HG02970 (cell line): ENCODE results near the gene RFTN2.
"Not testable (repeated sequence)": the region's sequence is repeated elsewhere in the genome, so short reads cannot be mapped to it uniquely, and the experiment has no call there.

Experiments used
- ATAC-seq: cut with Tn5 transposase; IDR thresholded peaks from one replicate; pipeline ENCODE4 v1.9.1; 2021; ENCODE audit warnings: mild to moderate bottlenecking, moderate library complexity, moderate number of reproducible peaks; ENCODE audit not compliant: unreplicated experiment, low FRiP score

The RFTN2 gene

GRCh38 chr2:197675711-197676188 is 363 bp upstream of the RFTN2 start:
- ATAC-seq, result no peak

GRCh38 chr2:197674591-197674990 is 796 bp downstream of the RFTN2 start:
- ATAC-seq, result no peak

- no peak for ATAC-seq
Measured at GRCh38 chr2:197674060-197674459, 1.3 kb downstream of the RFTN2 start.

GRCh38 chr2:197673606-197674005 is 1.8 kb downstream of the RFTN2 start:
- no peak for ATAC-seq

GRCh38 chr2:197673106-197673505 is 2.3 kb downstream of the RFTN2 start:
- ATAC-seq, result no peak

GRCh38 chr2:197672371-197672893 is 3.0 kb downstream of the RFTN2 start:
- no peak for ATAC-seq

- no peak for ATAC-seq
Measured at GRCh38 chr2:197669077-197669476, 6.3 kb downstream of the RFTN2 start.

GRCh38 chr2:197668296-197668695 is 7.1 kb downstream of the RFTN2 start:
- ATAC-seq, result no peak

DNA sequence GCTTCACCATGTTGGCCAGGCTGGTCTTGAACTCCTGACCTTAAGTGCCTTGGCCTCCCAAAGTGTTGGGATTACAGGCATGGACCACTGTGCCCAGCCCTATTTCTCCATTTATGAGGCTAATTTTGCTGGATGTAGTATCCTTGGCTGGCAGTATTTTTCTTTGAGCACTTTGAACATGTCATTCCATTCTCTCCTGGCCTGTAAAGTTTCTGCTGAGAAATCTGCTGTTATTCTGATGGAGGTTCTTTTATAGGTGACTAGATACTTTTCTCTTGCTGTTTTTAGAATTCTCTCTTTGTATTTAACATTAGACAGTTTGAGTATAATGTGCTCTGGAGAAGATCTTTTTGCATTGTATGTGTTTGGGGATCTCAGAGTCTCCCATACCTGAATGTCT is 9.1 kb downstream of the RFTN2 start:
- no peak for ATAC-seq

DNA sequence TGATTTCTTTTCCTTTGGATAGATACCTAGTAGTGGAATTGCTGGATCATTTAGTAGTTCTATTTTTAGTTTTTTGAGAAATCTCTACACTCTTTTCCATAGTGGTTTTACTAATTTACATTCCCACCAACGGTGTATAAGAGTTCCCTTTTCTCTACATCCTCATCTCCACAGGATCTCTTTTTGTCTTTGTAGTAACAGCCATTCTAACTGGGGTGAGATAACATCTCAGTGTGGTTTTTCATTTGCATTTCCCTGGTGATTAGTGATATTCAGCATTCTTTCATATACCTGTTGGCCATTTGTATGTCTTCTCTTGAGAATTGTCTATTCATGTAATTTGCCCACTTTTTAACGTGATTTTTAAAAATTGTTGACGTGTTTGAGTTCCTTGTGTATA is 13.8 kb downstream of the RFTN2 start:
- no peak for ATAC-seq

GRCh38 chr2:197657562-197657961 is 17.8 kb downstream of the RFTN2 start:
- ATAC-seq, result no peak

GRCh38 chr2:197647961-197648690 is 27.3 kb downstream of the RFTN2 start:
- ATAC-seq, result no peak

- ATAC-seq, result no peak
Measured at GRCh38 chr2:197641666-197642065, 33.7 kb downstream of the RFTN2 start.

DNA sequence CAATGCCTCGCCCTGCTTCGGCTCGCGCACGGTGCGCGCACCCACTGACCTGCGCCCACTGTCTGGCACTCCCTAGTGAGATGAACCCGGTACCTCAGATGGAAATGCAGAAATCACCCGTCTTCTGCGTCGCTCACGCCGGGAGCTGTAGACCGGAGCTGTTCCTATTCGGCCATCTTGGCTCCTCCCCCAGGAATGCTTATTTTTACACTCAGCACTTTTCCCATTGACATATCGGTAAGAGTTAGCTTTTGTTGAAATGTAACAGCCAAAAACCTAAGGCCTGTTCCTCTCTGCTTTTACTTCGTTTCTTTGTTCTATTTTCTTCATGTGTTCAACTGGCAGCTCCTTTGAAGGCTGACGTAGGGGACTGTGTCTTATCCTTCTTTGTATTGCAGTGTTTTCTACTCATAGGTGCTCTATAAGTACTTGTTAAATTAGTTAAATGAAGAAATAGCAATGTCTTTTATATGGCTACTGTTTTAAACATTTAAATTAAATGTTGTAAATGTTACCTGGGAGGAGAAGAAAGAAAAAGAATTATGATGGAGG is 34.7 kb downstream of the RFTN2 start:
- ATAC-seq, result not testable (repeated sequence)

DNA sequence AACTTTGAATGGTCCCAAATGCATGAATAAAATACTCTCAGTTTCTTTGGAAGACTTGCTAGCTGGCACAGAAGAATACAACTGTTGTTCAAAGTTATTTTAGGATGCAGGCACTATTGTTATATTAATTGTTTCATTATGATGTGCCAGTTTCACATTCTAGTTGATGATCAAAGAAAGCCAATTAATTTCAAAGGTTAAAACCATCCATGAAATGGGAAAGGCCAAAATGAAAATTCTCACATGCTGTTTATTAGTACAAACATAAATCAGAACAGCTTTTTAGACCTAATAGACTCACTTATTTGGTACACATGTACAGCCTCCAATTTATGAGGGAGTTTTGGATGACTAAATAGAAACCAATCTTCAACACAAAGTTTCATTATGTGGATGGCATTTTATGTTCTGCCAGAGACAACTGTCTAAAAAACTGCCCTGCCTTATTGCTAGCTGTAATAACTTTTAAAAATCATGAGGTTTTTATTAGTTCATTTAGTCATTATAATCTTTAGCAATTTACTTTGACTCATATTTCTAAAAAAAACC is 42.2 kb downstream of the RFTN2 start:
- ATAC-seq, result no peak

DNA sequence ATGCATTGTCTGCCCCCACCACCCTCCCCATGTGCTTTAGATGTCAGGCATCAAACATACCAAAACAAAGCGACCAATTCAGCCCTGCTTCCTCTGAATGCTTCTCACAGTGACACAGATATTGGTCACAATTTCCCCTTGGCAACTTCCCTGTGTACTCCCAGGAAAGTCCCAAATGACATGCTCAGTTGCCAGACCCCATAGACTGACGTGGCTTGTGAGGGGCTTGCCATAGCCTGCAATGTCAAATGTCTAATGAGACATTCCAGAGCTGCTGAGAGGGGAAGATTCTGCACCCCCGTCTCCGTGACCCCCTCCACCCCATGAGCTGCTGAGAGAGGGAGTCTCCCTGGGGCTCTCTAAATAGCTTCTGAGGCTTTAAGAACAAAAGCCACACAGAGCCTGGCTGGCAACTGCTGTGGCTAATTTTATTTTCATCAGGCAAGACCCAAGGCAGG is 47.3 kb downstream of the RFTN2 start:
- ATAC-seq, result no peak

DNA sequence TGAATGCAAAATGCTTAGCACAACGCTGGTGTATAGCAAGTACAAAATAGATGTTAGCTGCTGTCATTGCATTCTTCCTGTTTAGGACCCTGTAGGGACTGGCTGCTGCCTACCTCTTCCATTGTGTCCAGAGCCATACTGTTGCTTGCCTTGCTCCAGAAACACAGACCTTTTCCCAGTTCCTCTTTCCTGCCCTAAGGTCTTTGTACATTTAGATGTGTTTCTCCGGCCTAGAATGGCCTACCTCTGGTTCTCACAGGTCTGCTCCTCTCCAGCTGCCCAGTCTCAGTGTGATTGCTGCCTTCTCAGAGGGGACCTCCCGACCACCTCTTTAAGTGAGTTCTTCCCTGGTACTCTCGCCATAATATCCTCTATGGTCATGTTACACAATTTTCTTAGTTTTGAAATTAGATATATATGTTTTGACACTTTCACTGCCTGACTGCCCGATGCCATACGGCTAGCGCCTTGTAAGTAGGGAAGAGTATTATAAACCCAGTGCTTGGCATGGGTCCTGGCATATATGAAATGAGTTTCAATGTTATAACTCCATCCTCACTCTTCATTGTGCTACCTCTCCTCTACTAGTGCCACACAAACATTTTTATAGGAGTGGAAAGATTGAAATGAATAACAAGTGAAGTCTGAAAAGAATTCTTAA is 48.3 kb downstream of the RFTN2 start:
- no peak for ATAC-seq

- no peak for ATAC-seq
Measured at GRCh38 chr2:197620133-197620532, 55.3 kb downstream of the RFTN2 start.

GRCh38 chr2:197615016-197615652 is 60.3 kb downstream of the RFTN2 start:
- ATAC-seq, result no peak

DNA sequence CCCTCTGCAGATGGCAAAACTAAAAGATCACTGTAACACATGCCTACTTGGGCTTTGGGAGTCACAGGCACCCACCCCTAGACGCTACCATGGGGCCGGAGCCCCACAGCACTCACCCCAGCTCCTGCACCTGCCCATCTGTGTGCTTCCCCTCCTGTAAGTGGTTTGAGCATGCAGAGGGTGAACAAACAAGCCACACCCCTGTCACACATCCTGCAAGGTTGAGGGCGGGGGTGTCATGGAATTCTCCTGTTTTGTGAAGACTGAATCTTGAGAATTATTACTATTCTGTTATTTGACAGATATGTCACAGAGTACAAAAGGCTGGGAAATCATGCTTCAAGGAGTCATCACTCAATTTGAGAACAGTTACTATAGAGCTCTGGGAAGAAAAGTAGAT is 60.9 kb downstream of the RFTN2 start:
- ATAC-seq, result no peak
